Adipocyte (in vitro differentiated cells): ENCODE results near the gene TADA1.
"Not testable (repeated sequence)": the region's sequence is repeated elsewhere in the genome, so short reads cannot be mapped to it uniquely, and the experiment has no call there.

Experiments used
- DNase-seq: peaks from one replicate; pipeline ENCODE4 v3.0.0-alpha.2; 2015; ENCODE audit warnings: low read depth
- H3K27me3 ChIP-seq: replicated peaks from 2 replicates; pipeline ENCODE4 v1.7.0; 2013; ENCODE audit warnings: mild to moderate bottlenecking, low read length, moderate library complexity; ENCODE audit not compliant: control insufficient read depth, insufficient read depth
- H3K36me3 ChIP-seq: 2 replicates; pipeline ENCODE4 v1.7.0; 2013; ENCODE audit warnings: low read length, mild to moderate bottlenecking, moderate library complexity; ENCODE audit not compliant: control insufficient read depth, insufficient read depth, severe bottlenecking
- H3K4me1 ChIP-seq: 2 replicates; pipeline ENCODE4 v1.7.0; 2013; ENCODE audit warnings: mild to moderate bottlenecking, low read length, moderate library complexity; ENCODE audit not compliant: control insufficient read depth, insufficient read depth
- H3K4me3 ChIP-seq: 2 replicates; pipeline ENCODE4 v1.7.0; 2013; ENCODE audit warnings: mild to moderate bottlenecking, low read length, moderate library complexity
- H3K9ac ChIP-seq: 2 replicates; pipeline ENCODE4 v1.7.0; 2013; ENCODE audit warnings: mild to moderate bottlenecking, low read length, moderate library complexity
- H3K9me3 ChIP-seq: 2 replicates; pipeline ENCODE4 v1.7.0; 2013; ENCODE audit warnings: mild to moderate bottlenecking, low read length, moderate library complexity; ENCODE audit not compliant: control insufficient read depth

Gene TADA1

GRCh38 chr1:166888373-166889111 lies 12.5 kb upstream of the TADA1 start:
- no peak overlapping the region for H3K9ac ChIP-seq
- H3K27me3 ChIP-seq = peaks cover 34% of the 10 kb centered on the region
- no peak overlapping the region for H3K4me3 ChIP-seq
- H3K9me3 ChIP-seq = no peaks in the 10 kb centered on the region
- H3K36me3 ChIP-seq = no peaks in the 10 kb centered on the region
- no peak for DNase-seq
- H3K4me1 ChIP-seq = no peaks in the 10 kb centered on the region

GRCh38 chr1:166884971-166885370 lies 8.9 kb upstream of the TADA1 start:
- peaks cover 44% of the 10 kb centered on the region for H3K27me3 ChIP-seq
- no peaks in the 10 kb centered on the region for H3K4me1 ChIP-seq
- no peak overlapping the region for H3K9ac ChIP-seq
- no peak for DNase-seq
- H3K36me3 ChIP-seq = no peaks in the 10 kb centered on the region
- H3K9me3 ChIP-seq = no peaks in the 10 kb centered on the region
- no peak overlapping the region for H3K4me3 ChIP-seq

GRCh38 chr1:166884040-166884642 lies 8.1 kb upstream of the TADA1 start:
- H3K4me1 ChIP-seq = no peaks in the 10 kb centered on the region
- DNase-seq = peak; percentile 25
- H3K9me3 ChIP-seq = no peaks in the 10 kb centered on the region
- H3K9ac ChIP-seq = no peak overlapping the region
- H3K36me3 ChIP-seq = no peaks in the 10 kb centered on the region
- H3K4me3 ChIP-seq = no peak overlapping the region
- peaks cover 44% of the 10 kb centered on the region for H3K27me3 ChIP-seq

- peaks cover 44% of the 10 kb centered on the region for H3K27me3 ChIP-seq
- H3K9me3 ChIP-seq = no peaks in the 10 kb centered on the region
- no peak overlapping the region for H3K9ac ChIP-seq
These were observed 6.8 kb upstream of the TADA1 start for GRCh38 chr1:166882893-166883292.

GRCh38 chr1:166878173-166878917 lies 2.3 kb upstream of the TADA1 start:
- H3K4me1 ChIP-seq = peaks cover 13% of the 10 kb centered on the region
- not testable (repeated sequence) for H3K36me3 ChIP-seq, H3K4me3 ChIP-seq, H3K9me3 ChIP-seq, H3K9ac ChIP-seq, H3K27me3 ChIP-seq, DNase-seq

More at GRCh38 chr1:166882893-166883292, 6.8 kb upstream of the TADA1 start:
- no peaks in the 10 kb centered on the region for H3K36me3 ChIP-seq
- no peak for DNase-seq
- no peaks in the 10 kb centered on the region for H3K4me1 ChIP-seq
- no peak overlapping the region for H3K4me3 ChIP-seq

GRCh38 chr1:166876540-166876838 lies 425 bp upstream of the TADA1 start:
- Histone ChIP-seq H3K4me1 (peaks cover 17% of the 10 kb centered on the region), H3K36me3 (no peaks in the 10 kb centered on the region), H3K9ac (peak overlapping the region; percentile 92), H3K4me3 (peak overlapping the region; percentile 95), H3K27me3 (no peaks in the 10 kb centered on the region), H3K9me3 (no peaks in the 10 kb centered on the region)
- DNase-seq = no peak

GRCh38 chr1:166875302-166875733 lies 746 bp downstream of the TADA1 start:
- H3K27me3 ChIP-seq = no peaks in the 10 kb centered on the region
- H3K9ac ChIP-seq = peak overlapping the region; percentile 92
- no peaks in the 10 kb centered on the region for H3K9me3 ChIP-seq
- peak overlapping the region; percentile 95 for H3K4me3 ChIP-seq
- DNase-seq = no peak
- H3K4me1 ChIP-seq = peaks cover 20% of the 10 kb centered on the region
- H3K36me3 ChIP-seq = no peaks in the 10 kb centered on the region

GRCh38 chr1:166874464-166874863 lies 1.6 kb downstream of the TADA1 start:
- H3K9me3 ChIP-seq = no peaks in the 10 kb centered on the region
- H3K9ac ChIP-seq = no peak overlapping the region
- H3K4me1 ChIP-seq = peaks cover 20% of the 10 kb centered on the region
- no peaks in the 10 kb centered on the region for H3K27me3 ChIP-seq
- H3K4me3 ChIP-seq = no peak overlapping the region
- no peaks in the 10 kb centered on the region for H3K36me3 ChIP-seq
- DNase-seq = no peak

GRCh38 chr1:166870584-166870983 lies 5.5 kb downstream of the TADA1 start:
- H3K36me3 ChIP-seq = peaks cover 14% of the 10 kb centered on the region
- H3K9me3 ChIP-seq = no peaks in the 10 kb centered on the region
- no peak overlapping the region for H3K4me3 ChIP-seq
- H3K9ac ChIP-seq = no peak overlapping the region
- DNase-seq = no peak
- H3K27me3 ChIP-seq = no peaks in the 10 kb centered on the region
- peaks cover 16% of the 10 kb centered on the region for H3K4me1 ChIP-seq

- no peak for DNase-seq
- Histone ChIP-seq H3K36me3 (peaks cover 14% of the 10 kb centered on the region), H3K27me3 (no peaks in the 10 kb centered on the region), H3K9me3 (no peaks in the 10 kb centered on the region), H3K4me3 (no peak overlapping the region), H3K9ac (no peak overlapping the region), H3K4me1 (peaks cover 7% of the 10 kb centered on the region)
These were observed 6.6 kb downstream of the TADA1 start for GRCh38 chr1:166869318-166870099.

GRCh38 chr1:166868639-166869038 lies 7.4 kb downstream of the TADA1 start:
- H3K36me3 ChIP-seq = peaks cover 21% of the 10 kb centered on the region
- H3K4me3 ChIP-seq = no peak overlapping the region
- H3K27me3 ChIP-seq = no peaks in the 10 kb centered on the region
- no peak for DNase-seq
- no peaks in the 10 kb centered on the region for H3K9me3 ChIP-seq
- peaks cover 7% of the 10 kb centered on the region for H3K4me1 ChIP-seq
- H3K9ac ChIP-seq = no peak overlapping the region
